CD4-positive, alpha-beta T cell treated with Interferon gamma for 1 hour (primary cell): ENCODE measurements around the gene VSIG10.
A peak's percentile ranks its signal among the peaks of the same experiment; 100 is the strongest.
"Not testable (repeated sequence)": the region's sequence is repeated elsewhere in the genome, so short reads cannot be mapped to it uniquely, and the experiment has no call there.

Experiments used
- DNase-seq: peaks from one replicate; pipeline ENCODE4 v3.0.0-alpha.2; 2020

The VSIG10 gene

DNA sequence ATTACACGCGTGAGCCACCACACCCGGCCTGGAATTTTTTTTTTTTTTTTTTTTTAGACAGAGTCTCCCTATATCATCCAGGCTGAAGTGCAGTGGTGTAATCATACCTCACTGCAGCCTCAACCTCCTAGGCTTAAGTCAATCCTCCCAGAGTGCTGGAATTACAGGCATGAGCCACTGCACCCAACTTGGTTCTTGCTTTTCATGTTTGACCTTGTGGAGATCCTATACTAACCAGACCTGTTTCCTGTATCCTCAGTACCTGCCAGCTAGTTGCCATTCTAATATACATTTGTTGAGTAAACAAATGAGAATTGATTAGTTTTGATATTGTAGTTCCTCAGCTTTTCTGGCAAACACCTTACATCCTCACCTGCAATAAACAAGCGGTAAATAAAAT, 3.2 kb upstream of the VSIG10 start:
- no peak for DNase-seq

DNA sequence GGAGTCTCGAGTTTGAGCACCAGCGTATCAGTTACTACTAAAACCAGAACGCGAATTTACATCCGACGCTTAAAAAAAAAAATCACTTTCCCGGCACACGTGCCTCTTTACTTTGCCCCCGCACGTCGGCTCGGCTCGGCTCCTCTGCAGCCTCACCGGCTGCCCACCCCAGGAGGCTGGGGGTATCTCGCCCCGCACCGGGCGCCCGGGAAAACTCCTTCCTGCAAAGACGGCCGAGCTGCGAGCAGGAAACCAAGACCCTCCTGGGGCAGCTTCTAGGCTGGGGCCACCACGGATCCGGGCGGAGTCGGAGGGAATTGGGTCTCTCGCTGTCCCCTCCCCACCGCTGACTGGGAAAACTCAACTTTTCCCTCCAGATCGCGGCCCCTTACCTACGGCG, 610 bp downstream of the VSIG10 start:
- no peak for DNase-seq

DNA sequence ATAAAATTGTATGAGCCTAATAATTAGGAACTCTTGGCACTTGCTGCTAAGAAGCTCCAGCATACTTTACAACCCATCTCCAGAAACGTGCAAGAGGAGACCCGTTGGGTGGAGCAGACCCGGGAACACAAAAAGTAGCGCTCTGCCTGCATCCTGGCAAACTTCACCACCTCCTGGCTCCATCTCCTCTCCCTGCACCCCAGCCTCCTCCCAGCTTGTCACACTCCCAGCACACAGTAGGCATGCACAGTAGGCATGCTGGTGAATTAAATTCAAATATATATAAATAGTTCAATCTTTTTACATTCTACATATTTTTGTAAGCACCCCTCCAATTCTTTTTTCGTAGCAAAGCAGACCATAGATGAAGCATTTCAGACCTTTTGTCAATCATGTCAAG, 1.2 kb downstream of the VSIG10 start:
- DNase-seq: no peak

DNA sequence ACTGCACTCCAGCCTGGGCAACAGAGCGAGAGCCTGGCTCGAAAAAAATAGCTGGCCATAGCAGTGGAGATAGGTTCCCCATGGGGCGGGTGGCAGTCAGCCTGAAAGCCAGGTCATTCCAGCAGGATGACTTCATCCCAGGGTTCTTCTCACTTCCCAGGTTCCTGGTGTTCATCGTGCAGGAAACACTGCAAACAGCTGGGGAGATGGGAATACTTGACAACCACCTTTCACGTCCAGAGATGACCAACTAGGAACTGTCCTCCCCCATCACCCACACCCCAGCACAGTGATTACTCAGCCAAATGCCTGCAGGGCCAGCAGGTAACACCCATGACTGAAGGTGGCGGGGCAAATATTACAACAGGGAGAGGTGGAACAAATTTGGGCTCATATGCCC, 1.7 kb downstream of the VSIG10 start:
- DNase-seq: no peak

DNA sequence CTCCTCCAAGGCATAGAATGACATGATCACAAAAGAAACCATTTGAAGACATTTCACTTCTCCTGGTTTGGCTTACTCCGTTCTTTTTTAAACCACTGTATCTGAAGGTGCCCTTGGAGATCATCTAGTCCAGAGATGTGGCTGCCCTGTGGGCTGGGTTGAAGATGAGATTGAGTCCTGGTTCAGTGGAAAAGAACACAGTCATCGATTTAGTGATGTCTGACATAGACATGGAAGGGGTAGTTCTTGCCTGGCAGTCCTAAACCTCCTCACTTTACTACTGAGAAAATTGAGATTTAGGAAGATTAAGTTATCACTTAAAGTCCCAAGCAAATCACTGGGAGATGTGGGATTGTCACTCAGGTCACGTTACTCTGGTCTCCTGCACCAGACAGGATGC, 2.8 kb downstream of the VSIG10 start:
- no peak for DNase-seq

DNA sequence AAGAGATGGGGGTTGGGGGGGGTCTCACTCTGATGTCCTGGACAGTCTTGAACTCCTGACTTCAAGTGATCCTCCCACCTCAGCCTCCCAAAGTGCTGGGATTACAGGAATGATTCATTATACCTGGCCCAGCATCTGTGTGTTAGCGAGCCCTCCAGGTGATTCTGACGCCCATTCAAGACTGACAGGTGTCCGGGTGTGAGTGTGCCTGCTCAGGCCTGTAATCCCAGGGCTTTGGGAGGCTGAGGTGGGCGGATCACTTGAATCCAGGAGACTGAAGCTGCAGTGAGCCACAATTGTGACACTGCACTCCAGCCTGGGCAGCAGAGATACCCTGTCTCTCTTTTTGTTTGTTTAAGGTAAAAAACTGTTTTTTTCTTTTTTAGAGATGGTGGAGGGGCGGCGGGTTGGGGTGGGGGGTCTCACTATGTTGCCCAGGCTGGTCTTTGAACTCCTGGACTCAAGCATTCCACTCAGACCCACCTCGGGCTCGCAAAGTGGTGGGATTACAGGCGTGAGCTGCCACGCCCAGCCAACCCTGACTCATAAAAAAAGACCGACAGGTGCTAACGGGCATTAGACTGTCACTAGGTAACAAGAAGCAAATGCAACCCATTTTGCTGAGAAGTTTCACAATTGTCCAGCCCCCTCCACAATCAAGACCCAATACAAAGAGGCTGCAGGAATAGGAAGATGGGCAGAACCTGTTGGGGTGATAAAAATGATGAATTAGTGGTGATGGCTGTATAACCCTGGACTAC, 4.7 kb downstream of the VSIG10 start:
- no peak for DNase-seq

DNA sequence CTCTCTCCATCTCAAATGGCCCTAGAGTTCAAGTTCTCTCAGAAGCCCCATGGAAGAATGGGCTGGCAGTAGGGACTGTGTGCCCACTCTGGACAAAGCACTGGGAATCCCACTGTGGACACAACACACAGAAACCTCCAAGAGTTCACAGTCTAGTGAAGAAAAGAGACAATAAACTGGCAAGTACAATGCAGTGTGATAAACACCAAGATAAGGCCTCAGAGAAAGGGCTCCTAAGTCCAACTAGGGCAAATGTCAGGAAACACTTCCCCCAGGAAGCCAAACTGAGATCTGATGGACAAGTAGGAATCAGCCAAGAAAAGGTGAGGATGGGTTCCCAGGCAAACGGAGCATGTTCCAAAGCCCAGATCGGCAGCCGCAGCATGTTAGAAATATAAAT, 5.4 kb downstream of the VSIG10 start:
- no peak for DNase-seq

DNA sequence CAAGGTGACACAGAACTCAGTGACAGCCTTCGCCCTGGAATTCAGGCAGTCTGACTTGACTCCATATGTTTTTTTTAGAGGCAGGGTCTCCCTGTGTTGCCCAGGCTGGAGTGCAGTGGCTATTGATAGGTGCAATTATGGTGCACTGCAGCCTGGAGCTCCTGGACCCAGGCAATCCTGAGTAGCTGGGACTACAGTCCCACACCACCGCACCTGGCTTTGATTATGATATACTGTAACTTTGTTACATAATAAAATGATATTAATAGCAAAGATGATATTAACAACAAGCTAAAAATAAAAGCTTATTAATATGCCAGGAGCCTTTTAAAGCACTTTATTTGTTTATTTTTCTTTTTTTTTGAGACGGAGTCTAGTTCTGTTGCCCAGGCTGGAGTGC, 9.8 kb downstream of the VSIG10 start:
- no peak for DNase-seq

DNA sequence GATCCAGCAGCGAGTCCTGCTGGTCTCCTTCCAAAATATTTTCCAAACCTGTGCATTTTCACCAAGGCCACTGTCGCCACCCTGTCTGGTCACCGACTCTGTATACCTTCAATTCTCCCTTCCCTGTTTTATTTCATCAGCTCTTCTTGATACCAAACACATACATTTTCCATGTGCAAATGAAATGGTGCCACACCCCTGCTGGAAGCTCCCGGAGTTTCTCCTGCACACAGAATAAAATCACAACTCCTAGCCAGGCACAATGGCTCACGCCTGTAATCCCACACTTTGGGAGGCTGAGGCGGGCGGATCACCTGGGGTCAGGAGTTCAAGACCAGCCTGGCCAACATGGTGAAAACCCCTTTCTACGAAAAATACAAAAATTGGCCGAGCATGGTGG, 14.0 kb downstream of the VSIG10 start:
- no peak for DNase-seq

DNA sequence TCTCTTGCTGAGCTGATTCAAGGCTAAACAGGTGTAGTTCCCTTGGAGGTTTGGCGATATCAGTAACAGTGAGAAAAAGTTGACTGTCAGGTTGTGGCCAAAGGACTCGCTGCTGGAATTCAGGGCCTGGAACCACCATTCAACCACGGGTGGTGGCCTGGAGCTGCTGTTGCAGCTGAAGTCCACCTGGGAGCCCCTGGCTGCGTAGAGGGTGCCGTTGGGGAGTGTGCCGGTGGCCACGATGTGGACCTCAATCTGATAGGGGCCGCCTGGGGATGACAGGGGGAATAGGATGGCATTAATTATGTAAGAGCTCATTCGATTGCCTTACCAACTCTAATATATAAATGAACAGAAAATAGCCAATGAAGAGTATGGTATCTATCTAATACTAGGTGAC, 21.6 kb downstream of the VSIG10 start:
- no peak for DNase-seq

DNA sequence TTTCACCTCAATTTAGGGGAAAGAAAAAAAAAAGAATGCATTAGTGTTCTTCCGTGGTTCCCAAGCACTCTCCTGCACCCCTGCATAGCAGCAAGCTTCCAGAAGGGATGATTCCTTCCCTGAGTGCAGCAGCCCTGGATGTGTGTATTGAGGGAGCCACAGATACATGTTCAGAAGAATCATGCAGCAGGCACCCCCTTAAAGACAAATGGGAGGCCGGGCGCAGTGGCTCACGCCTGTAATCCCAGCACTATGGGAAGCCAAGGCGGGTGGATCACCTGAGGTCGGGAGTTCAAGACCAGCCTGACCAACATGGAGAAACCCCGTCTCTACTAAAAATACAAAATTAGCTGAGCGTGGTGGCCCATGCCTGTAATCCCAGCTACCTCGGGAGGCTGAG, 22.3 kb downstream of the VSIG10 start:
- DNase-seq: not testable (repeated sequence)

DNA sequence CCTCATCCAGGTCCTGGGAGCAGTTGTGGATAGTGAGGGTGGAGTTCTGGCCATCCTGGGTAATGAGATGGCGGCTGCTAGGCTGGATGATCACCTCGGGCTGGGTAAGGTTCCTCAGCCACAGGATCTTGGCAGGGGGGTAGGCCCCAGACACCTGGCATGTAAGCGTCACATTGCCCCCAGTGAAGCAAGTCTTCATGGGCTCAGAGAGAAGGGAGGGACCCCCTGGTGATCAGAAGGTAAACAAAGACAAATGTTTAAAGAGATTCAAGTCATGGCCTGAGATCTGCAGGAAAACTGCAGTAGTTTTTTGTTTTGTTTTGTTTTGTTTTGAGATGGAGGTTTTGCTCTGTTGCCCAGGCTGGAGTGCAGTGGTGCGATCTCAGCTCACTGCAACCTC, 30.0 kb downstream of the VSIG10 start:
- no peak for DNase-seq

DNA sequence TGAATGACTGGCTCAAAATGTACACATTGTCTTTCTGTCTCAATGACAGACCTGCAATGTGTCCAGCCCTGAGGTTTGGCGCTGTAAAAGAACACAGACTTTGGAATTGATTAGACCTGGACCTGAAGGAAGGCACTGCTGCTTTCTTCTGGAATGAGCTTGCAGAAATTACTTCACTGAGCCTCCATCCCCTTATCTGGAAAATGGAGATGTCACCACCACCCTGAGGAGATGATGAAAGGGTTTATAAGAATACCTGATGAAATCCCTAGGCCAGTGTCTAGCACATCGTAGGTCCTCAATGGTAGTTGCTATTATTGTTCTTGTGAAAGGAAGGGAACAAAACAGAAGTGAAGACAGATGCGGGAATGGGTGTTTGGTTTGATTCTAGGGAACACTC, 33.2 kb downstream of the VSIG10 start:
- DNase-seq: no peak

DNA sequence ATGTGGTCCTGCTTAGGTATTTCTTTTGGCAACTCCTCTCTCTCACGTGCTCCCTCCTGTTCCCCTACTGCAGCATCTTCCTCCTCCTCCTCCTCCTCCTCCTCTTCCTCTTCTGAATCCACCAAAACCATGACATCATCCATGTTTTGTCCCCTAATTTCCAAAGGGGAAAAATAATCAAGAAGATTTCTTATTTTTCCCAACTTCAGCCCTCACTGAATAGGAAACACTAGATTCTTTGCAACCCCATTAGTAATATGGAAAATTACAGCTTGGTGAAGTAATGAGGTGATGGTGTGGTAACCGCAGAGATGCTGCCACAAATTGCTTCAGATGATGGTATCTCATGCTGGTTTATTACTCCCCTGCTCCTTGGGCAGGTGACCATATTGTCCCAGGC, 35.4 kb downstream of the VSIG10 start:
- DNase-seq: no peak

DNA sequence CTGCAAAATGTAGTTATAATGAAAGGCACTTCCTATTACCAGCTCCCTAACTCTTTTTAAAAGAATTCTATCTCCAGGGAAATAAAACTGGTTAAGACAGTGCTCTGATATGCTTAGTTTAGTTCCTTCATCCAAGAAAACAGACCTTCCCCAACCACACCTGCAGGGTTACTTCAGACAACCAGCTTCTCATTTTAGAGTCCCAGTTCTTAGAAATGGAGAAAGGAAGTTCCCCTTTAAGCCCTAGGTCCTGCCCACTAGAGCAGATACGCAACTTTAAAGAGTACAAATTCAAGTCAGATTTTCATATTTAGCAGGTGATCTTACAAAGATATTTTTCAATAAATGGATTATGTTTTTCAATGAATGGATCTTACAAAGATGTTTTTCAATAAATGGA, 38.4 kb downstream of the VSIG10 start:
- no peak for DNase-seq

DNA sequence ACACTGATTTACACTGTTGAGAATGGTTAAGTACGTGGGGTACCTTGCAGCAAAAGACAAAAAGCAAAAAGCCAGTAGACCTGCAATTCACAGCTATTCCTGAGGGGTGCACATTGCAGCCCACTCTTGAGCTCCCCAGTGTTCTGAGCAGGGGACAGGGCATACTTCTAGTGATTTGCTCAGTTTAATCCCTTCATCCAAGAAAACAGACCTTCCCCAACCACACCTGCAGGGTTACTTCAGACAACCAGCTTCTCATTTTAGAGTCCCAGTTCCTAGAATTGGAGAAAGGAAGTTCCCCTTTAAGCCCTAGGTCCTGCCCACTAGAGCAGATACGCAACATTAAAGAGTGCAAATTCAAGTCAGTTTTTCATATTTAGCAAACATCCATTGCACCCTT, 39.2 kb downstream of the VSIG10 start:
- no peak for DNase-seq

DNA sequence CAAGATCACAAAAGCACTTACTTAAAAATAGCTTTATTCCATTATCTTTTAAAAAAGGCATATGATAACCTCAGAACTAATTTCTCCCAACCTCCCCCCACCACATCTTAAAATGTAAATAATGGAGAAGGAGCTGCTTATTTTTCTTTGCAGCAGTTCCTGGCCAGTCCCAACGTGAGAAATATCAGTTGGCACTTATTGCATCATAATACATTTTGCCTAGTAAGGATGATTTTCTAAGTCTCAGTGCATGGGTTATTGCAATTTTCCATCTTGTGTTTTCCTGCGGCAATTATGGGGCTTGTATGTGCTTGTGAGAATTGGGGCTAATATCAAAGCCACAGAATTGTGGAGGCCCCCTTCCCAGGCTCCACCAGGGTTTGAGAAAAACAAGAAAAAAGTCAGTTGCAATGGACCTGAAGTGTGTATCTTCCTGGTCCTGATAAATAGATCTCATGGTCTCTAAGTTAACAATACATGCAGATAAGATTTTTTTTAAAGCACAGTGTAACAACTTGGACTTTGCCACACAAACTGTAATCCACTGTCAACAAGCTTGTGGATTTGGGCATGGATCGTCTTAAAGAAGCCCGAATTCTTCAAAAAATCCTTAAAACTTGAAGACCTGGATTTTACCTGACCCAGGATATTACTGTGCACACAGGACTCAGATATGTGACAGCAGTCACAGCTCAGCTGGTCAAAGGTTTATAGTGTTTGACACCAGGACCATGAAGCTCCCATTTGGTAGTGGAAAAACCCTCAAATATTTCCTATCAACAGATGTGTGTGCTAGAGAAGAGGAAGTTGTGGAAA, 40.0 kb downstream of the VSIG10 start:
- no peak for DNase-seq

DNA sequence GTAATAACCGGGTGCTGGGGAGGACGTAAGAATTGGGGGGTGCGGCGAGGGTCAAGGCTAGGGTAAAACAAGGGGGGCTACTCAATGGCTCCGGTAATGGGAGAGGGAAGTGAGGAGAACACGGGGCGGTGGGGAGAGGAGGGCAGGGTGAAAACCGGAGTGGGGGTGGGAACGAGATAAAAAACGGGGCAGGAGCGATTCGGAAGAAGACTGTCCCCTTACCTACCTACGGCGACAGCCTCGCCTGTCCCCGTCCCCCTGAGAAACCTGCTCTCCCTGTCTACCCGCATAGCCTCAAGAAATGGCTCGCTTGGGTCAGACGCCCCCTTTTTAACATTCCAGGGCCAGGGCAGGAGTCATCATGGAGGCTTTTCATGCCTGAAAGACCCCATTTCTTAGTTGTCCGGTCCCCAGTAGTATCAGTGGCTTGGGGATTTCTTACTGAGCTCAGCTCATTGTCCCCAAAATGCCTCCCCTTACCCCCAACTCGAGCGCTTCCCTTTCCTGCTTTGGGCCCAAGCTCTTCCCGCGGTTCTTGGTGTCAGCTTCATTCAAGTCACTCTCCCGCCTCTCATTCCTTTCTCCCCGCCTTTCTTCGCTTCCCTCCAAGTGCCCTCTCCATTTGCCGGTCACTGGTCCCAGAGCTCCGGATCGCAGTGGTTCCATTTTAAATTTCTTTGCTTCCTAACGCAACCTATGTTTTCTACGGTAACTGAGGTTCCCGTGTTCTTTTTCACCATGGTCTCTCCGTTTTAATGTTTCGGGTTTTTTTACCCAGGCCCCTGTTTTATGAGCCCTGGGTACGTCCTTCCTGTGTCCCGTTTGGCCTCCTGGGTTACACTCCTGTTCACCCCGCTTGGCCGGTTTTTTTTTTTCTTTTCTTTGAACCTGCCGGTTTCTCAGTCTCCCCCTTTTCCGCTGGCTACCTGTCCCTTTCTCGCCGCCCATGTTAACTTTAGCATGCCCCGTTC, 41.7 kb downstream of the VSIG10 start:
- no peak for DNase-seq

DNA sequence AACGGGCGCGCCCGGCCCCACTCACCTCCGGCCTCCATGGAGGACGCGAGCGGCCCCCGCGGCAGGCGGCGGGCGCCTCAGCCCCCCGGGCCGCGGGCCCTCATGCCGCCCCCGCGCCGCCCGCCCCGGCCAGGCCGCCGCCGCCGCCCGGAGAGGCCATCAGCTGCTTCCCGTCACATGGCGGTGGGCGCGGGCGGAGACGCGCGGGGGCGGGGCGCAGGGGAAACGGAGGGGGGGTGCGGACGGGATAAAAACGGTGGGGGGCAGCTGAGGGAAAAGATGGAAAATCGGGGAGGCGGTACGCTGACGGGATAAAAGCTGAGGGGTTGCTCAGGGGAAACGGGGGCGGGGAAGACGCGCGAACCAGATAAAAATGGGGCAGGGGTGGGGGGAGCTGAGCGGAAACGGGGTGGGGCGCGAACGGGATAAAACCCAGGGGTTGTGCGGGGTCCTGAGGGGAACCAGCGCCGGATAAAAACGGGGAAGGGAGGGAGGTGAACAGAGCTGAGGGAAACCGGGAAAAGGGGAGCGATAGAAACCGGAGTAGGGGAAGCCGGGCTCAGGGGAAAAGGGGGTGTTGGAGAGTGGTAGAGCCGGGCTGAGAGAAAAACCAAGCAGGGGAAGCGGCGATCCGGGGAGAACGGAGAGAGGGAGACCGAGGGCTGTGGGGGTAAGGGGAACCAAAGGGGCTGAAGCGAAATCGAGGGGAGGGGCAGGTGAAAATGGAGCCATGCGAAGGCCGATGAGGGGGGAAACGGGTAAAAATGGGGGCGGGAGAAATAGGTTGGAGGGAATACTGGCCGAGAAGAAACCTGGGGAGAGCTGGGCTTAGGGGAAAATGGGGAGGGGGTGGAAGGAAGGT, 42.6 kb downstream of the VSIG10 start, which contains the start of gene WSB2:
Gene WSB2, minus strand, starts transcription at position 169 of the 862 bp plus-strand sequence. Its CDS starts 131 bp downstream, at position 38.
- DNase-seq: peak; percentile 41

DNA sequence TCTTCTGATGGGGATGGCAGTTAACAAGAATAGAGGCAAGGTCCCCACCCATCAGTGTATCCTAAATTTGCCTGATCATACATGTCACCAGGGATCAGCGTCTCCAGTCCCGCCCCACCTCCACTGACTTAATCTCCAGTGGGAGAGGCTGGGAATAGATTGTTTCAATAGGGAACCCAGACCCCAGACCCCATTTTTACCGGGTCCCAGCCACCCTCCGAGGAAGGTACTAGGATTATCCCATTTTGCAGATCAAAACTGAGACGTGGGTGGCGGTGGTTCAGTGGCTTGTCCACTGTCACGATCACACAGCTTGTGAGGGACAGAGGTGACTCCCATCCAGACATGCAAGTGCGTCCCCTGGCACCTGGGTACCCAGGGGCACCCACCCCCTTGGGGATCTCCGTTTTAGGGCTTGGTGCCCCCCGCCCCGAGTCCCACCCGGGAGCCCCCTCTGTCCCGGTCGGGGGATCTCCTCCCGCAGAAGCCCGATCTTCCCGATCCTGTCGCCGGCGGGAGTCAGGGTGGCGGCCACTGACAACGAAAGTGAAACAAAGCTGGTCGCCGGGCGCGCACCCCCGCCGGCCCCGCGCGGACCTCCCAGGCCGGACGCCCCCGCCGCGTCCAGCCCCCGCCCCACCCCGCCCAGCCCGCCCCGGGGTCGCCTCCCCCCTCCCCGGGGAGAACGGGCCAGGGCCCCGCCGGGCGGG, 43.4 kb downstream of the VSIG10 start:
- DNase-seq: no peak
